Liver (tissue), 3 donors: ENCODE results near the gene CARS2.
"Not testable (repeated sequence)": the region's sequence is repeated elsewhere in the genome, so short reads cannot be mapped to it uniquely, and the experiment has no call there.

ENCODE experiments used
- FOXA1 ChIP-seq: IDR thresholded peaks from 2 replicates; pipeline ENCODE4 v1.6.1; 2016; ENCODE audit warnings: antibody characterized with exemption
- GABPA ChIP-seq, 2 donors: IDR thresholded peaks in 1 of 2; conservative IDR thresholded peaks in 1 of 2; 2 replicates each; pipeline ENCODE4 v1.6.1; 2016; ENCODE audit warnings: antibody characterized with exemption in 2 of 2, mild to moderate bottlenecking in 1 of 2, moderate library complexity in 1 of 2
- HNF4A ChIP-seq, 2 donors: conservative IDR thresholded peaks; 2 replicates each; pipeline ENCODE4 v1.6.1; 2016; ENCODE audit warnings: antibody characterized with exemption in 2 of 2, mild to moderate bottlenecking in 2 of 2
- JUND ChIP-seq, 2 donors: IDR thresholded peaks; 2 replicates each; pipeline ENCODE4 v1.6.1; 2016; ENCODE audit warnings: antibody characterized with exemption in 2 of 2
- RAD21 ChIP-seq, 2 donors: IDR thresholded peaks; 2 replicates each; pipeline ENCODE4 v1.6.1; 2016; ENCODE audit warnings: antibody characterized with exemption in 2 of 2, mild to moderate bottlenecking in 2 of 2
- RXRA ChIP-seq, 2 donors: IDR thresholded peaks; 2 replicates each; pipeline ENCODE4 v1.6.1; 2017 to 2018; ENCODE audit warnings: antibody characterized with exemption in 2 of 2, mild to moderate bottlenecking in 1 of 2
- TAF1 ChIP-seq: conservative IDR thresholded peaks from 2 replicates; pipeline ENCODE4 v1.6.1; 2016; ENCODE audit warnings: antibody characterized with exemption, mild to moderate bottlenecking
- YY1 ChIP-seq: IDR thresholded peaks from 2 replicates; pipeline ENCODE4 v1.6.1; 2016; ENCODE audit warnings: antibody characterized with exemption, mild to moderate bottlenecking
- TF ChIP-seq, protein P1 (sequence below): fragments of 150-350 bp; IDR thresholded peaks from 2 replicates; pipeline ENCODE4 v1.5.1; 2017; ENCODE audit warnings: improper control_type of control experiment, low read depth, low read length; ENCODE audit not compliant: missing input control
- TF ChIP-seq, protein P2 (sequence below): IDR thresholded peaks from 2 replicates; pipeline ENCODE4 v1.6.1; 2016; ENCODE audit warnings: antibody characterized with exemption, mild to moderate bottlenecking
- TF ChIP-seq, protein P3 (sequence below): IDR thresholded peaks from 2 replicates; pipeline ENCODE4 v1.6.1; 2016; ENCODE audit warnings: antibody characterized with exemption
- TF ChIP-seq, protein P4 (sequence below): IDR thresholded peaks from 2 replicates; pipeline ENCODE4 v1.6.1; 2016; ENCODE audit warnings: antibody characterized with exemption
- TF ChIP-seq, protein P5 (sequence below): IDR thresholded peaks from 2 replicates; pipeline ENCODE4 v1.6.1; 2016; ENCODE audit warnings: antibody characterized with exemption
- donor health status: healthy.
- donor health status: healthy.

DNA sequence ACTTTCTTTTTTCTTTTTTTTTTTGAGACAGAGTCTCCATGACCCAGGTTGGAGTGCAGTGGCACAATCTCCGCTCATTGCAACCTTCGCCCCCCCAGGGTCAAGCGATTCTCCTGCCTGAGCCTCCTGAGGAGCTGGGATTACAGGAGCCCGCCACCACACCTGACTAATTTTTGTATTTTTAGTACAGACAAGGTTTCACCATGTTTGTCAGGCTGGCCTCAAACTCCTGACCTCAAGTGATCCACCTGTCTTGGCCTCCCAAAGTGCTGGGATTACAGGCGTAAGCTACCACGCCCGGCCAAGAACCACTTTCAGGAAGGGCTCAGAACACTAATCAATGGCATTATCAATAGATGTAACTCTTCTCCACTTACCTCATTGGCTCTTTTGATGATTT, 4.9 kb downstream of the CARS2 start:
- not testable (repeated sequence) for TF ChIP-seq JUND (IDR thresholded peaks at IDR 0.05); TAF1; GABPA (IDR thresholded peaks at IDR 0.05 in 1 of 2, conservative IDR thresholded peaks at IDR 0.05 in 1 of 2); RAD21 (IDR thresholded peaks at IDR 0.05); YY1; FOXA1; HNF4A (conservative IDR thresholded peaks at IDR 0.05); RXRA (IDR thresholded peaks at IDR 0.05)
- TF ChIP-seq, protein P1, sequence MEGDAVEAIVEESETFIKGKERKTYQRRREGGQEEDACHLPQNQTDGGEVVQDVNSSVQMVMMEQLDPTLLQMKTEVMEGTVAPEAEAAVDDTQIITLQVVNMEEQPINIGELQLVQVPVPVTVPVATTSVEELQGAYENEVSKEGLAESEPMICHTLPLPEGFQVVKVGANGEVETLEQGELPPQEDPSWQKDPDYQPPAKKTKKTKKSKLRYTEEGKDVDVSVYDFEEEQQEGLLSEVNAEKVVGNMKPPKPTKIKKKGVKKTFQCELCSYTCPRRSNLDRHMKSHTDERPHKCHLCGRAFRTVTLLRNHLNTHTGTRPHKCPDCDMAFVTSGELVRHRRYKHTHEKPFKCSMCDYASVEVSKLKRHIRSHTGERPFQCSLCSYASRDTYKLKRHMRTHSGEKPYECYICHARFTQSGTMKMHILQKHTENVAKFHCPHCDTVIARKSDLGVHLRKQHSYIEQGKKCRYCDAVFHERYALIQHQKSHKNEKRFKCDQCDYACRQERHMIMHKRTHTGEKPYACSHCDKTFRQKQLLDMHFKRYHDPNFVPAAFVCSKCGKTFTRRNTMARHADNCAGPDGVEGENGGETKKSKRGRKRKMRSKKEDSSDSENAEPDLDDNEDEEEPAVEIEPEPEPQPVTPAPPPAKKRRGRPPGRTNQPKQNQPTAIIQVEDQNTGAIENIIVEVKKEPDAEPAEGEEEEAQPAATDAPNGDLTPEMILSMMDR: not testable (repeated sequence)
- TF ChIP-seq, protein P2, sequence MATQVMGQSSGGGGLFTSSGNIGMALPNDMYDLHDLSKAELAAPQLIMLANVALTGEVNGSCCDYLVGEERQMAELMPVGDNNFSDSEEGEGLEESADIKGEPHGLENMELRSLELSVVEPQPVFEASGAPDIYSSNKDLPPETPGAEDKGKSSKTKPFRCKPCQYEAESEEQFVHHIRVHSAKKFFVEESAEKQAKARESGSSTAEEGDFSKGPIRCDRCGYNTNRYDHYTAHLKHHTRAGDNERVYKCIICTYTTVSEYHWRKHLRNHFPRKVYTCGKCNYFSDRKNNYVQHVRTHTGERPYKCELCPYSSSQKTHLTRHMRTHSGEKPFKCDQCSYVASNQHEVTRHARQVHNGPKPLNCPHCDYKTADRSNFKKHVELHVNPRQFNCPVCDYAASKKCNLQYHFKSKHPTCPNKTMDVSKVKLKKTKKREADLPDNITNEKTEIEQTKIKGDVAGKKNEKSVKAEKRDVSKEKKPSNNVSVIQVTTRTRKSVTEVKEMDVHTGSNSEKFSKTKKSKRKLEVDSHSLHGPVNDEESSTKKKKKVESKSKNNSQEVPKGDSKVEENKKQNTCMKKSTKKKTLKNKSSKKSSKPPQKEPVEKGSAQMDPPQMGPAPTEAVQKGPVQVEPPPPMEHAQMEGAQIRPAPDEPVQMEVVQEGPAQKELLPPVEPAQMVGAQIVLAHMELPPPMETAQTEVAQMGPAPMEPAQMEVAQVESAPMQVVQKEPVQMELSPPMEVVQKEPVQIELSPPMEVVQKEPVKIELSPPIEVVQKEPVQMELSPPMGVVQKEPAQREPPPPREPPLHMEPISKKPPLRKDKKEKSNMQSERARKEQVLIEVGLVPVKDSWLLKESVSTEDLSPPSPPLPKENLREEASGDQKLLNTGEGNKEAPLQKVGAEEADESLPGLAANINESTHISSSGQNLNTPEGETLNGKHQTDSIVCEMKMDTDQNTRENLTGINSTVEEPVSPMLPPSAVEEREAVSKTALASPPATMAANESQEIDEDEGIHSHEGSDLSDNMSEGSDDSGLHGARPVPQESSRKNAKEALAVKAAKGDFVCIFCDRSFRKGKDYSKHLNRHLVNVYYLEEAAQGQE: not testable (repeated sequence)
- TF ChIP-seq, protein P3, sequence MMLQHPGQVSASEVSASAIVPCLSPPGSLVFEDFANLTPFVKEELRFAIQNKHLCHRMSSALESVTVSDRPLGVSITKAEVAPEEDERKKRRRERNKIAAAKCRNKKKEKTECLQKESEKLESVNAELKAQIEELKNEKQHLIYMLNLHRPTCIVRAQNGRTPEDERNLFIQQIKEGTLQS: not testable (repeated sequence)
- TF ChIP-seq, protein P4, sequence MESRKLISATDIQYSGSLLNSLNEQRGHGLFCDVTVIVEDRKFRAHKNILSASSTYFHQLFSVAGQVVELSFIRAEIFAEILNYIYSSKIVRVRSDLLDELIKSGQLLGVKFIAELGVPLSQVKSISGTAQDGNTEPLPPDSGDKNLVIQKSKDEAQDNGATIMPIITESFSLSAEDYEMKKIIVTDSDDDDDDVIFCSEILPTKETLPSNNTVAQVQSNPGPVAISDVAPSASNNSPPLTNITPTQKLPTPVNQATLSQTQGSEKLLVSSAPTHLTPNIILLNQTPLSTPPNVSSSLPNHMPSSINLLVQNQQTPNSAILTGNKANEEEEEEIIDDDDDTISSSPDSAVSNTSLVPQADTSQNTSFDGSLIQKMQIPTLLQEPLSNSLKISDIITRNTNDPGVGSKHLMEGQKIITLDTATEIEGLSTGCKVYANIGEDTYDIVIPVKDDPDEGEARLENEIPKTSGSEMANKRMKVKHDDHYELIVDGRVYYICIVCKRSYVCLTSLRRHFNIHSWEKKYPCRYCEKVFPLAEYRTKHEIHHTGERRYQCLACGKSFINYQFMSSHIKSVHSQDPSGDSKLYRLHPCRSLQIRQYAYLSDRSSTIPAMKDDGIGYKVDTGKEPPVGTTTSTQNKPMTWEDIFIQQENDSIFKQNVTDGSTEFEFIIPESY: not testable (repeated sequence)
- TF ChIP-seq, protein P5, sequence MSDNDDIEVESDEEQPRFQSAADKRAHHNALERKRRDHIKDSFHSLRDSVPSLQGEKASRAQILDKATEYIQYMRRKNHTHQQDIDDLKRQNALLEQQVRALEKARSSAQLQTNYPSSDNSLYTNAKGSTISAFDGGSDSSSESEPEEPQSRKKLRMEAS: not testable (repeated sequence)
